ENCODE data around the gene MYL5.

DNA sequence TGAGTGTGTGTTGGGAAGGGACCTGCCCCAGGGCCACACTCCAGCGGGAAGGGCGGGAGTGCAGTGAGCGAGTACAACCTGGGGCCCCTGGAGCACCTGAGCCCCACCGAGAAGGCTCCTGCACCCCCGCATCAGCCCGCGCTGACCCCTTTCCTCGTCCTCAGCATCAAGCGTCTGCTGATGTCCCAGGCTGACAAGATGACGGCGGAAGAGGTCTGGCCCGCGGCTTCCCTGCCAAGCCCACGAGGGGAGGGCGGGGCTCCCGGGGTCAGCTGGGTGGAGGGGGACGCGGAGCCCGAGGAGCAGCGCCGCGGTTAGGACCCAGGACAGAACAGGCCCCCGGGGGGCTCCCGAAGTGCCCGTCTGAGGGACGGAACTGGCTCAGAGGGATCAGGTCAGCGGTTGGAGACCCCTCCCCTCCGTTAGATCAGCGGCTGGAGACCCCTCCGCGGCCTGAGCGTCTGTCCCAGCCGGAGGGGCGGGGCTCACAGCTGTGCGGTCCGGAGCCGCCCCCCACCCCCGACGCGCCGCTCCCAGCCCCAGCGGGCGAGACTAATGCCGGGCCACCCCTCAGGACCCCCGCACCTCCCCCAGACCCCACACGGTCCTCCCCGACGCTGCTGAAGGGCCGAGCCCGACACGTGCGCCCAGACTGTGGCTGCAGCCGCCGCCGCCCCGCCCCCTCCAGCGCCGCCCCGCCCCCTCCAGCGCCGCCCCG is 6.7 kb downstream of the MYL5 start:
- TF ChIP-seq, protein P1, sequence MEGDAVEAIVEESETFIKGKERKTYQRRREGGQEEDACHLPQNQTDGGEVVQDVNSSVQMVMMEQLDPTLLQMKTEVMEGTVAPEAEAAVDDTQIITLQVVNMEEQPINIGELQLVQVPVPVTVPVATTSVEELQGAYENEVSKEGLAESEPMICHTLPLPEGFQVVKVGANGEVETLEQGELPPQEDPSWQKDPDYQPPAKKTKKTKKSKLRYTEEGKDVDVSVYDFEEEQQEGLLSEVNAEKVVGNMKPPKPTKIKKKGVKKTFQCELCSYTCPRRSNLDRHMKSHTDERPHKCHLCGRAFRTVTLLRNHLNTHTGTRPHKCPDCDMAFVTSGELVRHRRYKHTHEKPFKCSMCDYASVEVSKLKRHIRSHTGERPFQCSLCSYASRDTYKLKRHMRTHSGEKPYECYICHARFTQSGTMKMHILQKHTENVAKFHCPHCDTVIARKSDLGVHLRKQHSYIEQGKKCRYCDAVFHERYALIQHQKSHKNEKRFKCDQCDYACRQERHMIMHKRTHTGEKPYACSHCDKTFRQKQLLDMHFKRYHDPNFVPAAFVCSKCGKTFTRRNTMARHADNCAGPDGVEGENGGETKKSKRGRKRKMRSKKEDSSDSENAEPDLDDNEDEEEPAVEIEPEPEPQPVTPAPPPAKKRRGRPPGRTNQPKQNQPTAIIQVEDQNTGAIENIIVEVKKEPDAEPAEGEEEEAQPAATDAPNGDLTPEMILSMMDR (conservative IDR thresholded peaks at IDR 0.05; ENCODE audit: low read depth, low read length) = no peak
- no peak for TF ChIP-seq EZH2 (IDR thresholded peaks at IDR 0.05; ENCODE audit: borderline replicate concordance, low read depth, low read length, poor library complexity, severe bottlenecking)

Measured in A673 (cell line).